Hematopoietic multipotent progenitor cell treated with erythropoietin and hydrocortisone succinate and interleukin-3 and kit ligand, for 6 days (in vitro differentiated cells): ENCODE data around the gene IFNAR1.

Source experiments
- DNase-seq: peaks from one replicate; pipeline ENCODE4 v3.0.0-alpha.2; 2015

IFNAR1 gene

DNA sequence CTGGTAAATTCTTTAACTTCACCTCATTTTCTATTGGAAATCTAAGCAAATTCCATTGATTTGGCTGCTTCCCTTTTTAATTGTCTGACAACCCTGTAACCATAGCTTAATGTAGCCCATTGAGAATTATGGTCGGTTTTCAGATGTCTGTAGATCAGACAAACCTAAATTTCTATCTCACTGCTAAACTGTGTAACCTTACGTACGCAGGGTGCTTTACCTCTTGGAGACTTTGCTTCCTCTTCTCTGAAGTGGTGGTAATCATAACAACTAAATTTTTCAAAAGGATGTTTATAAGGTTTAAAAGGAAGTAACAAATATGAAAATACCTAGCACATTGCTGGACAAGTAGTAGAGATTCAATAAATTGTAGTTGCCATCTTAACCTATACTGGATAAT, 25.9 kb downstream of the IFNAR1 start:
- no peak for DNase-seq

DNA sequence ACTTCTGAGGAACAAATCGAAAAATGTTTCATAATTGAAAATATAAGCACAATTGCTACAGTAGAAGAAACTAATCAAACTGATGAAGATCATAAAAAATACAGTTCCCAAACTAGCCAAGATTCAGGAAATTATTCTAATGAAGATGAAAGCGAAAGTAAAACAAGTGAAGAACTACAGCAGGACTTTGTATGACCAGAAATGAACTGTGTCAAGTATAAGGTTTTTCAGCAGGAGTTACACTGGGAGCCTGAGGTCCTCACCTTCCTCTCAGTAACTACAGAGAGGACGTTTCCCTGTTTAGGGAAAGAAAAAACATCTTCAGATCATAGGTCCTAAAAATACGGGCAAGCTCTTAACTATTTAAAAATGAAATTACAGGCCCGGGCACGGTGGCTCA, 30.6 kb downstream of the IFNAR1 start:
- DNase-seq, result no peak

DNA sequence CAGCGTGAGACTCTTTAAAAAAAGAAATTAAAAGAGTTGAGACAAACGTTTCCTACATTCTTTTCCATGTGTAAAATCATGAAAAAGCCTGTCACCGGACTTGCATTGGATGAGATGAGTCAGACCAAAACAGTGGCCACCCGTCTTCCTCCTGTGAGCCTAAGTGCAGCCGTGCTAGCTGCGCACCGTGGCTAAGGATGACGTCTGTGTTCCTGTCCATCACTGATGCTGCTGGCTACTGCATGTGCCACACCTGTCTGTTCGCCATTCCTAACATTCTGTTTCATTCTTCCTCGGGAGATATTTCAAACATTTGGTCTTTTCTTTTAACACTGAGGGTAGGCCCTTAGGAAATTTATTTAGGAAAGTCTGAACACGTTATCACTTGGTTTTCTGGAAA, 31.2 kb downstream of the IFNAR1 start:
- DNase-seq, result no peak

DNA sequence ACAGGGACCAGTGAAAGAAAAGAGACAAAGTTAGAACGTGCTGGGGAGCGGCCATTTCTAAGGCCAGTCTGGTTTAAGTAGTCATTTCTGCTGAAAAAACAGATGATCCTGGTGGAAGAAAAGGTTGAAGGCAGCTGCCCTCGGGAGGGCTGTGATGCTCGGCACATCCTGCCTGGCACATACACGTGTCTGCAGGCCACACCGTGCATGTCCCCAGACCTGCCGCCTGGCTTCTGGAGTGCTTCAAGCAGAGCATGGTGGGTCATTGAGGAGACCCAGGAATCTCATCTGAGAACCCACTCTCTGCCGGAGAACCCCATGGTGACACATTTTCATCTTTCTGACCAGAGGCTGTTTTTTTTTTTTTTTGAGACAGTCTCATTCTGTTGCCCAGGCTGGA, 32.4 kb downstream of the IFNAR1 start:
- no peak for DNase-seq

DNA sequence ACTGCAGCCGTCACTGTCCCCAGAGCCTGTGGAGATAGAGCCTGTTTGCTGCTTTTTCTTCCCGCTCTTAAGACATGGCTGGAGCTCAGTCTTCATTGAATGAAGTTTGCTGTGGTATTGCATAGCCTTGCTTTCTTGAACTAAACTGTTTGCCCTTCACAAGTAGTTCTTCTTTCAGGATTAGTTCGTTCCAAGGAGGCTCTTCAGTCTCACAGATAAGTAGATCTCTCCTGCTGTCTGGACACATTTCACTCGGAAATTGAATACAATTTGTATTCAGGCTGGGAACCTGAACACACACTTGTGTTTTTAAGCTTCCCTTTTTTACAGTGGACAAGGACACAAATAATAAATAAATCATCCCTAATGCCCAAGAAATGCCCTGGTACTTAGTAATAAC, 34.7 kb downstream of the IFNAR1 start:
- DNase-seq, result no peak

DNA sequence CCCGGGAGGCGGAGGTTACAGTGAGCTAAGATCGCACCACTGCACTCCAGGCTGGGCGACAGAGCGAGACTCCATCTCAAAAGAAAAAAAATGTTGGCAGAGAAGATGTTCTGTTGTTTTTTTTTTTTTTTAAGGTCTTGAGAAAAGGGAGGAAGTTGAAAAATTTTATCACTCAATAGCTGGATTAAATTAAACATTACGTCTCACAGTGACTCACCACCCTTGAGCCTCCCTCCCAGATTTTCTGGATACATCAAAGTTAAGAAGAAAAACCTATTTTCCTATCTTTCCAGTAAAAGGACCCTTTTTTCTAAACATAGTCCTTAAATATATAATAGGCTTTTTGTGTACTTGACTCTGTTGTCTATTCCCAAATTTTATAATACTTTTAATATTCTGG, 35.5 kb downstream of the IFNAR1 start:
- DNase-seq, result no peak

DNA sequence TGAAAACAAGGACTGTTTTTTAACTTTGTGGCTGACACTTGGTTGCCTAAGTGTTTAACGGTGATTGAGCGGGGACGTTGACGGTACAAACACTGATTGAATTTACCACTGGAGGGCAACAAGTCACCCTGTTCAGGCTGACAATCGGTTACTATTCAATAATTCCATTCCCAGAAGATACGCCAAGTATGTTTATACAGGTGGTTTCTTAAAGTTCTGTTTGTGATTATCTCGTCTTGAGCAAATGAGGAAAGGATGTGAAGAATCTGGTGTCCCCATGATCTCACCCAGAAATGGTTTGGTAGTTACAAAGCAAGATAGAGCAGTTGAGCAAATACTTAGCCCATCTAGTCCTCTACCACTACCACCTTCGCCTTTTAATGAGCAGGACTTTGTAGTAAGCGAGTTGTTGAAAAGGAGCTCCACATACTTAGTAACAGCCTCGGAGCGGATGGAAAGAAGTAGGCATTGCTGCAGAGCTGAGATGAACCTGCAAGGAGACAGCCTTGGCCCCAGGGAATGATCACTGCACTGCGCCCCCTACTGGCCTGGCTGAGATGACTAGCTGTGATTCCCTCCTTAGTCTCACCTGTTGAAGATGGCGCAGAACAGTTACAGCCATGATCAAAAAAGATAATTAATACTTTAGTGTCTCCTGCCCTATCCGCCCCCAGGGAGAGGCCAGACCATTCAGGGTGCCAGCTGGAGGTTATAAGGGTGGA, 36.3 kb downstream of the IFNAR1 start:
- DNase-seq, result peak; percentile 83

DNA sequence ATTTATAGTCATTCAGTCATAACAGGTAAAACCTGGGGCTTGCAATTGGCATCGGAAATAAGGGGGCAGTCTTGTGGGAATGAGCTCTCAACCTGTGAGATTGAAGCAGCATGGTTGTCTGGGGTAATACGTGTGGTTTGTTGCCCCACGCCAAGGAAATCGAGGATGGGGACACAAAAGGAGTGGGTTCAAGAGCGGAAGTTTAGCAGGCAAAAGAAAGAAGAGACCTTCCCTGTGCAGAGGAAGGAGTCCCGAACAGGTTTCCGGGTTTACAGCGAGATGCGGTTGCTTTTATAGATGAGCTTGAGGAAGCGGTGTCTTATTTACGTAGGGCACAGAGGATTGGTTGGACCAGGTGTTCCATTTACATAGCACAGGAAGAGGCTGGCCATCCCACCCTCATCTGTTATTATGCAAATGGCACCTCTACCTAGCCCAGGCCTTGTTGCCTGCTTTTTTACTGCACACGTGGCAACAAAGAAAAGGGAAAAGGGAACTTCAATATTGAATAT, 37.3 kb downstream of the IFNAR1 start:
- peak; percentile 80 for DNase-seq

DNA sequence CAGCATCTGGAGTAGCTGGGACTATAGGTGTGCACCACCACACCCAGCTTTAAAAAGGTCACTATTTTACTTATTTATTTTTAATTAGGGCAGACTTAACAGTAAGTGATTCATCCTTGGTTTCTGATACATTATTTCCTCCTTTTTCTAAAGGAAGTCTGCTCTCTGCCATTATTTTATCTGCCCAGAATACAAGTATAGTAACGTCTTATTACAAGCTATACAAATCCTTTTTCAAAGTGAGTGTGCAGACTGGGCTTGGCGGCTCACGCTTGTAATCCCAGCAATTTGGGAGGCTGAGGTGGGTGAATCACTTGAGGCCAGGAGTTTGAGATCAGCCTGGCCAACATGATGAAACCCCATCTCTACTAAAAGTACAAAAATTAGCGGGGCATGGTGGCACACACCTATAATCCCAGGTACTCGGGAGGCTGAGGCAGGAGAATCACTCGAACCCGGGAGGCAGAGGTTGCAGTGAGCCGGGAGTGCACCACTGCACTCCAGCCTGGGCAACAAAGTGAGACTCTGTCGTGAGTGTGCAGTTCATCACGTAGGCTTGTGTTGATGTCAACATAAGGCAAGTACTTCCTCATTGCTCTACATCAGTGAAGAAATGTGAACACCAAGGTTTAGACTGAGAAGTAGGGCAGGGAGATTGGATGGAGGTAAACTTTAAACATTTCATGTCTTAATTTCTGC, 39.3 kb downstream of the IFNAR1 start:
- peak; percentile 65 for DNase-seq

DNA sequence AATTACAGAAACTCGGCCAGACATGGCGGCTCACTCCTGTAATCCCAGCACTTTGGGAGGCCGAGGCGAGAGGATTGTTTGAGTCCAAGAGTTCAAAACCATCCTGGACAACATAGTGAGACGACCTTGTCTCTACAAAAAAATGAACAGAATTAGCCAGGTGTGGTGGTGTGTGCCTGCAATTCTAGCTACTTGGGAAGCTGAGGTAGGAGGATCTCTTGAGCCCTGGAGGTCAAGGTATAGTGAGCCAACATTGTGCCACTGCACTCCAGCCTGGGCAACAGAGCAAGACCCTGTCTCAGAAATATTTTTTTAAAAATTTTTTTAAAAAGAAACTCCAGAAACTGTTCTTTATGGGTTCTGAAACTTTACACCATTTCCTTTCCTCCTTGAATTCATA, 40.1 kb downstream of the IFNAR1 start:
- DNase-seq, result no peak

DNA sequence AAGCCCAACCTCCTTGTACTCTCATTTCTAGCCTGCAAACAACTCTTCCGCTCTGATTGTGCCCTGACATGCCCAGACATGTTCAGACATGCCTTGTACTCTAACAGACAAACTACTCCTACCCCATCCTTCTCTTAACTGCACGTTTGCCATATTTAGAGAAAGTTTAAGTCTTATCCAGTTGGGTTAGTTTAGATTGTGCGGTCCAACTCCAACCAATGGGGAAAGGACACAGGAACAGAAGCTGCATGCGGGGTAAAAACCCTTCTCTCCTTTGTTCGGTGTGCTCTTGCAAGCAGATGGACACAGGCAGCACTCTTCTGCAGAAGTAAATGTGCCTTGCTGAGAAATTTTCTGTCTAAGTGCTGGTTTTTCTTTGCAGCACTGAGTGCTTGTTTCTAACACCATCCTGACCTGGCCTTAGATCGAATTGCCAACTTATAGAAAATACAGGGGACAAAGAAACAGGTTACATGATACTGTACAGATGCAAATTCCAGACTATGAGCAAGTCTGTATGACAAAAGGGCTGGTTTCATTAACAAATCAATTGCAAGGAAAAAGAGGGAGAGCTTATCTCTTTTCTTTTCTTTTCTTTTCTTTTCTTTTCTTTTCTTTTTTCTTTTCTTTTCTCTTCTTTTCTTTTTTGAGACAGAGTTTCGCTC, 42.7 kb downstream of the IFNAR1 start:
- DNase-seq, result no peak

DNA sequence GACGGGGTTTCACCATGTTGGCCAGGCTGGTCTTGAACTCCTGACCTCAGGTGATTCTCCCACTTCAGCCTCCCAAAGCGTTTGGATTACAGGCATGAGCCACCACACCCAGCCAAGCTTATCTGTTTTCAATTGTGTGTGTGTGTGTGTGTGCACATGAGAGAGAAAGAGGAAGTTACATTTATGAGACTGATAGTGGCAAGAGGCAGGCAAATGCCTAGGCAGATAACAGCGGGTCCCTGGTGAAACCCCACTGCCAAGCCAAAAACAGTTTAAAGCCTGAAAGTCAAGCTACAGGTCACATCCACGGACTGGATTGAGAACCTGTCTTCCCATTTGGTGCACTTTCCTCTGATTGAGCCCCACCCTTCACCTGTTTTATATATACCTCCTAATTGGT, 43.4 kb downstream of the IFNAR1 start:
- peak; percentile 92 for DNase-seq

DNA sequence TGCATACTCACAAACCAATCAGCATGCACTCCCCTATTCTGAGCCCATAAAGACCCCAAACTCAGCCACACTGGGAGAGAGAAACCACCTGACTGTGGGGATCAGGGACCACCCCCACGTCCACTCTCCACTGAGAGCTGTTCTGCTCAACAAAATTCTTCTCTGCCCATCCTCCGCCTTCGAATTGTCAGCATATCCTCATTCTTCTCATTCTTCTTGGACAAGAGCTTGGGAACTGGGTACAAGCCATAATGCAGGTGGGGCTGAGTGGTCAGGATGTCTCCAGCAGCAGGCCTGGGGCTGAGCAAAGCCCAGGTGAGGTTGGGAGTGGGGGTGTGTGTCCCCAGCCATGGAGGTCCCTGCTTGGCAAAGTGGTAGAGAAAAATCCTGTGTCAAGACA, 43.8 kb downstream of the IFNAR1 start:
- DNase-seq, result no peak

DNA sequence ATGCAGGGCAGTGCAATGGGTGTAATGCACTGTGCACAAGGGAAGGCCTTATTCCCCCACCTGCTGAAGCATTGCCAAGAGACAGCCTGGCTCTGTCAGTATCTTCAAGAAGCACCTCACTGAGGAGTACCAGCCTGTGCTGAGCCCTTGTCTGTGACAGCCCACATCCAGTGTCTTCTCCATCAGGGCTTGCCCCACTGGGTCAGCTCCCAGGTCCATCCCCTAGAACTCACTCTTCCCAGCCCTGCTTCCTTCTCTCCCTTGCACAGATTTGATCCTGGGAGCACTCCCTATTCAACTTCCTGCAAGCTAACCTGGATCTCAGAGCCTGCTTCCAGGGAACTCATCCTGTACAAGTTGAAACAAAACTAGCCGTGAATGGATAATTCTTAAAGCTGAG, 44.8 kb downstream of the IFNAR1 start:
- DNase-seq, result no peak

DNA sequence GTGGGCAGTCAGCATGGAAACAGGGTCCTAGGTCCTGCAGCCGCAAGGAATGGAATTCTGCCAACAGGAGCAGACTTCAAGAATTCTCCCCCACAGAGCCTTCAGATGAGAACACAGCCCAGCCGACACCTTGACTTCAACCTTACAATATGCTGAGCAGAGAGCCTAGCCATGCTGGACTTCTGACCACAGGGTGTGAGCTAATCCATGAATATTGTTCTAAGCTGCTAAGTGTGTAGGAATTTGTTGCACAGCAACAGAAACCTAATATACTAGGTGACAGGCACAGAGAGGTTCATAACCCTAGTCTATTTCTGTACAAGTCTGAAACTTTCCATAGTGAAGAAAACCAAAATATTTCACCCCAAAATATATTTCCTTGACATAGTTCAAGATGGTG, 45.5 kb downstream of the IFNAR1 start:
- DNase-seq, result no peak

DNA sequence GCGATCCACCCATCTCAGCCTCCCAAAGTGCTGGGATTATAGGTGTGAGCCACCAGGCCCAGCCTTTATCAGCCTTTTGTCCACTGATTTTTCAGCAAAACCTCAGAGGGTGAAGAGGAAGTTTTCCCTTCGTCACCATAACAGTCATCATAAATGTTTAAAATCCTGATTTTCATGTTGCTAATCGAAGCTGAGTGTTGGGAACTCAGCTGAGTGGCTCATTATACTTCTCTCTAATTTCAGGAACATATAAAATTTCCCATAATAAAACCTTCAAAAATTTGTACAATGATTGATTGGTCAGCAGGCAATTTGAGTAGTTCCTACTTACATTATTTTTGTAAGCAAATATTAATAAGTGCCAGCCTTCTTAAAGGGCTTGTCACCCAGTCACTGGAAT, 46.6 kb downstream of the IFNAR1 start:
- DNase-seq, result no peak

DNA sequence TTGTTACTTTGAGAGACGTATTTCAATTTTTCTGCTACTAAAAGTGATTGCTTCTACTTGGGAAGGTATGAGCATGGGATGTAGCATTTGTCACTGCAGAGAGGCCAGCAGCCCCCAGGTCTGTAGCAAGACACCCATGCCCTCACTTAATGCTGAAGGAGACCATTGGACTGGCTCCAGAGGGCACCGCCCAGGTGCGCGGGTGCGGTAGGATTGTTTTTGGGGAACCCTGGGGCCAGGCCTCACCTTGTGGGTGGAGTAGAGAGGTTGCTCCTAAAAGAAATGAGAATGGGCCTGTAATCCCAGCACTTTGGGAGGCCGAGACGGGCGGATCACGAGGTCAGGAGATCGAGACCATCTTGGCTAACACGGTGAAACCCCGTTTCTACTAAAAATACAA, 47.8 kb downstream of the IFNAR1 start:
- no peak for DNase-seq

DNA sequence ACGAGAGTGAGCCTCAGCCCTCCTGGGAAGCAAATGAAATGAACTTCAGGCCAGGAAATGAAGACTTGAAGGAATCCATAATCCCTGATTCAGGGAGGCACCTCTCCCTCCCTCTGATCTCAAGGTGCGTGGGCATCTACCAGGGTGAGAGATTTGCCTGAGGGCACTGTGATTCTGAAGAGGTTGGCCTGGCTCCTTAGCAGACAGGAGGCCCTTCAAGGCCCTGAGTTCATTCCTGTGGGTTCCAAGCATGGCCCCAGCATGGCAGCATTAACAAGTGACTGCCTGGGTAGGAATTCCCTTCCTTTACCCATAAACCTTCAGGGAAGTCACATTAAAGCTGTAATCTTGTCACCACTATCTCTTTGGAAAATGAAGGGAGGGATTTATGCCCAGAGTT, 48.7 kb downstream of the IFNAR1 start:
- DNase-seq, result no peak

DNA sequence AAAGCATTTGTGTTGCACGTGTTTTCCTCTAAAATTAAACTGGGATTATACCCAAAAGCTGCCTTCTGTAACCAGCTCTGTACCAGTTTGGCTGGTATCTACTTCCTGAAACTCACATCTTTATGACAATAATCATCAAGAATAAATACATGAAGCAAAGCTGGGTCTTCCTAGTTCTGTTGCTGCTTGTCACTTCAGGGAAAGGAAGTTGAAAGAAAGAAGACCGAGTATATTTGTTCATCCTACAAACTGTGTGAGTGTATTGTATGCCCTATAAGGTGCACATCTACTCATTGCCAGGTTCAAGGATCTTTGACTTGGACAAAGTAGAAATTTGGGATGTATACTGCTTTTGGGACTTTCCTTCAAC, 49.3 kb downstream of the IFNAR1 start:
- DNase-seq, result no peak

DNA sequence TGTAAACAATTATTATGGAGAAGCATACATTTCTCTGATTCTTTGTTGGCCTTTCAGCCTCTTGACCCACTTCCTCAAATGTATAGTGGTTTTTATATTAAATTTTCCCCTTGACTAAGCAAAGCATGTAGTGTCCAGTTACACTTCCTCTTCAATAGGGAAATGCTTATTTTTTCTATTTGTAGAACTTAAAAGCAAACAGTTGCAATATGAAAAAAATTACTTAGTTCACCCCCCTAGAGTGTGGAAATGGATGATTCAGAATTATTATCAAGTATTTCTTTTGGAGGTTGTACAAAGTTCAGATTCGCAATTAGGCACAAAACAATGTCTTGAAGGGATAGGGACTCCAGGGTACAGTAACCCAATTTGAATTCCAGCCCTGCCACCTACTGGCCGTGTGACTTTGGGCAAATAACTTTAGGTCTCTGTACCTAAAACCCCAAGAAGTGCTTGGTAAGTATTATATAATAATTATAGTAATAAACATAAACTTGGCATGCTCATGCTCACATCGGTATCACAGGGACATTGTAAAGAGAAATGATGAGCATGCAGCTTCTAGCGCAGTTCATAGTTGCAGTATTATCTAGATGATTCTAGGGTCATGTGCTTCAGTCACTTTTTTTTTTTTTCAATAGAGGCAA, 49.8 kb downstream of the IFNAR1 start:
- DNase-seq, result peak; percentile 81

DNA sequence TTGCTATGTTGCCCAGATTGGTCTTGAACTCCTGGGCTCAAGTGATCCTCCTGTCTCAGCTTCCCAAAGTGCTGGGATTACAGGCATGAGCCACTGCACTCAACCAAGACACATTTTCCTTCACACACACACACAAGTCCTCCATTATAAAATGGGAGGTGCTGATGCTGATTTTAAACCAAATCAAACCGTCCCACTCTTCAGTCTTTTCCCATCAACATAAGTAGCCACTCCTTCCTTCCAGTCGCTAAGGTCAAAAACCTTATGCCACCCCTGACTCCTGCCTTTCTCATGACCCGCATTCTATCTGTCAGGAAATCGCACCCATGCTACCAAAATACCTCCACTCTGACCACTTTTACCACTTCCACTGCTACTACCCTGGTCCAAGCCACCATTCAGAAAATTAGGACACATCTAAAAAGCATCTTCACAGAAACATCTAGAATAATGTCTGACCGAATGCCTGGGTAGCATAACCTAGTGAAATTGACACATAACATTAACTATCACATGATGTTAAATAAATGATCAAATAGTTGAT, 50.4 kb downstream of the IFNAR1 start:
- no peak for DNase-seq

DNA sequence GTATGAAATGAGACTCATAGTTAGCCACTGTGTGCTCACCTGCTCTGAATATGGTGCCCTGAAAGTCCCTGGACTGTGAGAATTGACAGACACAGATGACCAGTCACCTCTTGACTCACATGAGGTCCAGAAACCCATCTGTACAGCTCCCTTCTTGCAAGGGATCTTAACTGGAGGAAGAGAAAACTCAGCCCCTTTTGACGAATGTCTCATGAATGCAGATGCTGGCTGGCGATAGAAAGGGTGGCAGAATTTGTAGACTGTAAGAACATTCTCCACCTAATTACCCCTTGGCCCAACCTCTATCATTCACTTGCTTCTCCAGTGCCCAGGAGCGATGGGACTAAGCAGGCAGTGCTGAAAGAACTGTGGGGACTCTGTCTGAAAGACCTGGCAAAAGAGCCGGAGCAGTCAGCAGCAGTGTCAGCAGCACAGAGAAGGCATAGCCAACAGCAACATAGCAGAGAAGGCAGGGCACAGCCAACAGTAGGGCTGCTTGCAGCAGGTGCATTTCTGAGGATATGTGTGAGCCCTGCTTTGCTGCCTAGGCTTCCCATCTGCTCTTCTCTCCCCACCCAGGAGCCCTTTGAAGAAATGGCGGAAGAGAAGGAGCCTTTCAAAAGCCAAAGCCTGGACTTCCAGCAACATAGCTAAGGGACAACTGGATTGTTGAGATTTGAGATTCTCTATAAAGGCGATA, 52.6 kb downstream of the IFNAR1 start:
- no peak for DNase-seq

DNA sequence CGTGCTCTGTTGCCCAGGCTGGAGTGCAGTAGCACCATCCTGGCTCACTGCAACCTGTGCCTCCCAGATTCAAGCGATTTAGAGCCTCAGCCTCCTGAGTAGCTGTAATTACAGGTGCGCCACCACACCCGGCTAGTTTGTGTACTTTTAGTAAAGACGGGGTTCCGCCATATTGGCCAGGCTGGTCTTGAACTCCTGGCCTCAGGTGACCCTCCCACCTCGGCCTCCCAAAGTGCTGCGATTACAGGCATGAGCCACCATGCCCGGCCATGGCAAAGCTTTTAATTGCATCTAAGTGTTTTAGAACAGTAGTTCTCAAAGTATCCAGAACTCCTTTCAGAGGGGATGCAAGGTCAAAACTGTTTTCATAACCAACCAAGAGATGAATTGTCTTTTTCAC, 53.3 kb downstream of the IFNAR1 start:
- DNase-seq, result no peak
